ENCODE measurements around the gene ST7L.

DNA sequence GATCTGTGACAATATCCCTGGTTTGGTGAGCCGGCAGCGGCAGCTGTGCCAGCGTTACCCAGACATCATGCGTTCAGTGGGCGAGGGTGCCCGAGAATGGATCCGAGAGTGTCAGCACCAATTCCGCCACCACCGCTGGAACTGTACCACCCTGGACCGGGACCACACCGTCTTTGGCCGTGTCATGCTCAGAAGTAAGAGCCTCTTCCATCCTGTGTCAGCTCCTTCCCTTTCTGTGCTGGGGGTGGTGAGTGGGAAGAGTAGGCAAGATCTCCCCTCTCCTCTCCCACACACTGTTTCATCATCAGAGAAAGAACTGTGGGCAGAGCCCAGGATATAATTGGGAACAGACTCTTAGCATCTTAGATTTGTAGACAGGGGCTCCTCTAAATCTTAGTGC, 104.0 kb downstream of the ST7L start:
- TF ChIP-seq EED (IDR thresholded peaks at IDR 0.05; ENCODE audit: low read depth) (no peak), SMC3 (IDR thresholded peaks at IDR 0.05; ENCODE audit: borderline replicate concordance, low read length) (no peak), POLR2AphosphoS5 (IDR thresholded peaks at IDR 0.05; ENCODE audit: low read length) (no peak)
- TF ChIP-seq, protein P1, sequence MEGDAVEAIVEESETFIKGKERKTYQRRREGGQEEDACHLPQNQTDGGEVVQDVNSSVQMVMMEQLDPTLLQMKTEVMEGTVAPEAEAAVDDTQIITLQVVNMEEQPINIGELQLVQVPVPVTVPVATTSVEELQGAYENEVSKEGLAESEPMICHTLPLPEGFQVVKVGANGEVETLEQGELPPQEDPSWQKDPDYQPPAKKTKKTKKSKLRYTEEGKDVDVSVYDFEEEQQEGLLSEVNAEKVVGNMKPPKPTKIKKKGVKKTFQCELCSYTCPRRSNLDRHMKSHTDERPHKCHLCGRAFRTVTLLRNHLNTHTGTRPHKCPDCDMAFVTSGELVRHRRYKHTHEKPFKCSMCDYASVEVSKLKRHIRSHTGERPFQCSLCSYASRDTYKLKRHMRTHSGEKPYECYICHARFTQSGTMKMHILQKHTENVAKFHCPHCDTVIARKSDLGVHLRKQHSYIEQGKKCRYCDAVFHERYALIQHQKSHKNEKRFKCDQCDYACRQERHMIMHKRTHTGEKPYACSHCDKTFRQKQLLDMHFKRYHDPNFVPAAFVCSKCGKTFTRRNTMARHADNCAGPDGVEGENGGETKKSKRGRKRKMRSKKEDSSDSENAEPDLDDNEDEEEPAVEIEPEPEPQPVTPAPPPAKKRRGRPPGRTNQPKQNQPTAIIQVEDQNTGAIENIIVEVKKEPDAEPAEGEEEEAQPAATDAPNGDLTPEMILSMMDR (IDR thresholded peaks at IDR 0.05 in 2 of 3, conservative IDR thresholded peaks at IDR 0.05 in 1 of 3; ENCODE audit: control insufficient read depth in 2 of 3, extremely low read depth in 1 of 3, insufficient read depth in 1 of 3, low read depth in 3 of 3, low read length in 3 of 3): no peak

Measured in GM12878 (cell line).